Neutrophil (primary cell): Measurements from ENCODE around the gene LUZP1.

Experiments
- H3K27ac ChIP-seq: fragments of 200-600 bp; sonication (generic); 2 replicates; pipeline ENCODE4 v1.5.1; 2016; ENCODE audit warnings: mild to moderate bottlenecking, moderate library complexity
- H3K27me3 ChIP-seq: fragments of 200-600 bp; sonication (generic); 2 replicates; pipeline ENCODE4 v1.6.0; 2016; ENCODE audit warnings: mild to moderate bottlenecking
- H3K36me3 ChIP-seq: fragments of 200-600 bp; sonication (generic); 2 replicates; pipeline ENCODE4 v1.5.1; 2017
- H3K4me1 ChIP-seq, 2 experiments: fragments of 200-600 bp in 1 of 2; sonication (generic) in 1 of 2; 1 replicate in 1 of 2; 2 replicates in 1 of 2; pipeline versions ENCODE4 v1.5.1 to v1.6.1; 2013 to 2016; ENCODE audit warnings: low read depth in 1 of 2, low read length in 1 of 2, mild to moderate bottlenecking in 1 of 2, moderate library complexity in 1 of 2; ENCODE audit not compliant: control insufficient read depth in 1 of 2, insufficient read depth in 1 of 2
- H3K4me3 ChIP-seq, 2 experiments: fragments of 200-600 bp in 1 of 2; sonication (generic) in 1 of 2; 1 replicate in 1 of 2; 2 replicates in 1 of 2; pipeline ENCODE4 v1.5.1; 2013 to 2016; ENCODE audit warnings: low read depth in 1 of 2, low read length in 1 of 2, mild to moderate bottlenecking in 1 of 2, moderate library complexity in 1 of 2
- H3K9me3 ChIP-seq: fragments of 200-600 bp; sonication (generic); 2 replicates; pipeline ENCODE4 v1.5.1; 2016
- CTCF ChIP-seq: fragments of 200-600 bp; sonication (generic); IDR thresholded peaks from 2 replicates; pipeline ENCODE4 v1.5.1; 2016; ENCODE audit warnings: antibody characterized with exemption

The LUZP1 gene

DNA sequence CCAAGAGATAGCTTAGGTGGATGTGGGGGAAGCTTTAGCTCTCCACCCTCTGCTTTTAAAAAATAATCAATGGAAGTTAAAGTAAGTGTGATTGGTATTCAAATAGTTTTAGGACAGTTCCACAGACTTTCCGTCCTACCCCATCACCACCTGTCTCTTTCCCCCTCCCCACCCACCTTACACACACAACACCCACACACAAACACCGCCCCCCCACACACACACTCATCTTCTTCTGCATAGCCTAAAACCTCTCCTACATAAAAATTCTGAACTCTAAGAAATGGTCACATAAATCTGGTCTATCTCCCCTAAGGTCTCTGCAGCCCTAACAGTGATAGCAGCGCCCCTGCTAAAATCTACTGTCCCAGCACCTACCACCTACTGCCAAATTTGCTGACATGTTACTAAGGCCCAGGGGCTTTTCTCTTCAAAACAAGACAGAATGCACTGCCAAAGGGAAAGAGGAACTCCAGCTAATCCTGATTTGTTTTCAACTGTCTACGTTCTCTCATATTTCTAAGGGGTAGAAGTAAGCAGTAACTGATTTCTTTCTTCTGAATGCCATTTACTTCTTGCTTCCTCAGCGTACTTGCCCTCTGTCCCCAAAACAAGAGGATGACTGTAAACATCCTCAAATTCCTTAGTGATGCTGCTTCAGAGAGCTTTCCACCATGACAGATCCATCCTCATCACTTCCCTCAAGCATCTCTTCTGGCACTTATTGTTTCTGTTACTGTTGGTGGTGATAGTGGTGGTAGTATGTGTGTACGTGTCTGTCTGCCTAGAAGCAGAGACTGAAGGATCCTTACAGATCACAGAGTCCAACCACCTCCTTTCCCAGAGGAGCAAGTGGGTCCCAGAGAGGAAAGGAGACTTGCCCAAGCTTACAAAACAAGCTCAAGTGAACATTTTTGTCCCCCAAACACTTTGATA lies 56.8 kb downstream of the LUZP1 start:
- H3K36me3 ChIP-seq: no peaks in the 10 kb centered on the region
- H3K27me3 ChIP-seq: no peaks in the 10 kb centered on the region
- no peak for TF ChIP-seq CTCF
- no peaks in the 10 kb centered on the region for H3K4me1 ChIP-seq
- no peak overlapping the region for H3K27ac ChIP-seq
- no peak overlapping the region for H3K4me3 ChIP-seq
- H3K9me3 ChIP-seq: no peaks in the 10 kb centered on the region

GRCh38 chr1:23110391-23110790 lies 58.3 kb downstream of the LUZP1 start:
- TF ChIP-seq CTCF: no peak
- H3K27ac ChIP-seq: no peak overlapping the region
- H3K4me1 ChIP-seq: no peaks in the 10 kb centered on the region
- H3K27me3 ChIP-seq: no peaks in the 10 kb centered on the region
- no peaks in the 10 kb centered on the region for H3K9me3 ChIP-seq
- H3K36me3 ChIP-seq: no peaks in the 10 kb centered on the region
- no peak overlapping the region for H3K4me3 ChIP-seq

DNA sequence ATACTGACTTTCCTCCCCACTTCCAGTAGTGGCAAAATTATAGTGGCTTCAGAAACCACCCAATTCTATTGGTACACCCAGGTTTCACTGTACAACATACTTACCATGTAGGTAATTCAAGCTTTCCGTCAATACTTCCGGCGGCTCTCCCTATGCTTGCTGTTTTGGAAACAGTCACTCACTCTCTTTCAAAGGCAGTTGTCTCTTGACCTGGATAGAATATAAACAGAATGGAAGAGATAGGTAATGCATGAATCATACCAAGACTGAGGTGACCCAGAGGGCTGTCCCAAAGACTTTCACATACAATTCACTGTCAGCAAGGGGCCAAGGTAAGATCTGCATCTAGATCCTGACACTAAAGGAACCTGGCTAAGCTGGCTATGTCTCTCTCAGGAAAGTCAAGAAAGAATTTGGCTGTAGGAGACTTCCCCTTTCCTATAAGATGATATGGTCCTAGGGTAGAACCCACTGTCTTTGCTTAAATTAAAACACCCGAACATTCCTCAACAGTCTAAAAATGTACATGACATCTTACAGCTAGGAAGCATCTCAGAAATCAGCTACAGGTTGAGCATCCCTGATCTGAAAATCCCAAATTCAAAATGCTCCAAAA lies 59.6 kb downstream of the LUZP1 start:
- Histone ChIP-seq H3K4me3 (no peak overlapping the region), H3K27me3 (no peaks in the 10 kb centered on the region), H3K9me3 (no peaks in the 10 kb centered on the region), H3K36me3 (no peaks in the 10 kb centered on the region), H3K4me1 (no peaks in the 10 kb centered on the region), H3K27ac (no peak overlapping the region)
- no peak for TF ChIP-seq CTCF

DNA sequence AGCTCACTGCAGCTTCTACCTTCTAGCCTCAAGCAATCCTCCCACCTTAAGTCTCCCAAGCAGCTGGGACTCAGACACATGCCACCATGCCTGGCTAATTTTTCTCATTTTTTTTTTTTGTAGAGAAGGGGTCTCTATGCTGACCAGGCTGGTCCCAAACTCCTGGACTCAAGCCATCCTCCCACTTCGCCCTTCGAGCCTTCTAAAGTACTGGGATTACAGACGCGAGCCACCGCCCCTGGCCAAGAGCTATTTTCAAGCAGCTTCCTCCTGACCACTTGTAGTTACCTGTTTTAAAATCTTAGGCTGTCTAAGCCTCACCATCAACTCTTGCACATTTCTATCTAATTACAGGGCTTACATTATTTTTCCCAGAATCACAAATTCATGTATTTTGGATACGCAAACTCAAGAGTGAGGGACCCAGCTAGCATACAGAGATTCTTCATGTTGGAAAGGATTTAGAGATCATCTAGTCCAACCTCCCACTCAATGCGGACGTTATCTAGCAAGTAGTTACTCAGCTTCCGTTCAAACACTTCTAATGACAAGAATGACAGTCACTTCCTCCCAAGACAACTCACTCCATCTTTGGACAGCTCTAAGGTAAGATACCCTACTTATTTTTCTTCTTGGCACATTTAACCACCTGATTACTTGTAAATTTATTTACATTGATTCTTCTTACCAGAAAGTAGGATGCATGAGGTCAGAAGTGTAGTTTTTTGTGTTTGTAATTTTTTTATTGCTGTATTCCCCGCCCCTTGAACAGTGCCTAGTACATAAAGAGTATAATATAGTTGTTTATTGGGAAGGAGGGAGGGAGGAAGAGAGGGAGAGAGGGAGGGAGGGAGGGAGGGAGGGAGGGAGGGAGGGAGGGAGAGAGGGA lies 65.4 kb downstream of the LUZP1 start:
- H3K27ac ChIP-seq: no peak overlapping the region
- H3K9me3 ChIP-seq: no peaks in the 10 kb centered on the region
- no peaks in the 10 kb centered on the region for H3K36me3 ChIP-seq
- no peaks in the 10 kb centered on the region for H3K27me3 ChIP-seq
- H3K4me3 ChIP-seq: no peak overlapping the region
- no peak for TF ChIP-seq CTCF
- H3K4me1 ChIP-seq: peaks cover 0 to 4% of the 10 kb centered on the region in 2 experiments

- H3K9me3 ChIP-seq: no peaks in the 10 kb centered on the region
- H3K27me3 ChIP-seq: no peaks in the 10 kb centered on the region
- H3K4me1 ChIP-seq: peaks cover 0 to 4% of the 10 kb centered on the region in 2 experiments
- H3K4me3 ChIP-seq: no peak overlapping the region
- no peak overlapping the region for H3K27ac ChIP-seq
- H3K36me3 ChIP-seq: no peaks in the 10 kb centered on the region
- TF ChIP-seq CTCF: no peak
Measured at GRCh38 chr1:23102289-23102688, 66.4 kb downstream of the LUZP1 start.
